Activated gamma-delta T cell treated with anti-CD3 and anti-CD28 coated beads, Interleukin-2, amount 50 U/mL, for 16 hours (primary cell): ENCODE measurements around the gene NRGN.

Experiments used
- DNase-seq: peaks from one replicate; pipeline ENCODE4 v3.0.0-alpha.2; 2020; ENCODE audit warnings: low read depth

Gene NRGN

DNA sequence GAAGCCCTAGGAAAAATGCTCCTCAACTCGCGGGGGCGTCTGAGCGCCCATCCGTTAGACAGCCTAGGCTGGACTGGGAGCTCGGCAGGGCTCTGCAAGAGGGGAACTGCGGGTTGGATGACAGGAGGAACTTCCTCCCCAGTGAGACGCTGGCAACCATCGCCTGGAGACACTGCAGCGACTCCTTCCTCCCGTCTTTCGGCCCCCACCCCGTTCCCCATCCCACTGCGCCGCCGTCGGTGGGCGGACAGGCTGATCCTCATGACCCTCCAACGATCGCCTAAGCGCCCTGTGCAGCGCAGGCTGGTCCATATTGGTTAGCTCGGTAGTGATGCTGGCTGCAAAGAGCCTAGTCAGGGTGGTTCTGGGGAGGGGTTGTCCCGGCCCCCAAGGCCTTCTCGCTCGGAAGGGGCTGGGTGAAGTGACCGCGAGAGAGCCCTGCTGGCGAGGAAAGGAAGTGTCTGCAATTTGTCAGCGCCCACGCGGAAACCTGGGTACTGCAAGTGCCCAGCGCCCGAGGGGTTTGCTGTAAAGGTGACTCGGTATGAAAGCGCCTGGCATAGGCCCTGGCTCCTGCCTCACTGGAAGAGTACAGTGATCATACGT, 638 bp downstream of the NRGN start:
- no peak for DNase-seq

DNA sequence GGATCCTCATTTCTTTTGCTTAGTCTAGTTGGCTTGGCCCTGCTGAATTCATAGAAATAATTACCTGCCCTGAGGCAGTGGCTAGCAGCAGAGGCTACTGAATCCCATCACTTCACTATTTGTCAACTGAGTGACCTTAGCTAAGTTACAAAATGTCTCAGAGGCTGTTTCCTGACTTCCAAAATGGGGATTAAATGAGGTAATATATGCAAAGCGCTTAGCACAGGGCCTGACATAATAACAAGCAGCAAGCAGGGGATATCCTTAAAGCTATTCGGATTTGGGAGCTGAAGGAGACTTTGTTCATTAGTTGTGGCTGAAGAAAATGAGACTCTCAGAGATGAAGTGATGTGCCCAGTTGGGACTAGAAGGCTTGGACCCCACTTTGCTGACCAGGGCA, 2.8 kb downstream of the NRGN start:
- no peak for DNase-seq

DNA sequence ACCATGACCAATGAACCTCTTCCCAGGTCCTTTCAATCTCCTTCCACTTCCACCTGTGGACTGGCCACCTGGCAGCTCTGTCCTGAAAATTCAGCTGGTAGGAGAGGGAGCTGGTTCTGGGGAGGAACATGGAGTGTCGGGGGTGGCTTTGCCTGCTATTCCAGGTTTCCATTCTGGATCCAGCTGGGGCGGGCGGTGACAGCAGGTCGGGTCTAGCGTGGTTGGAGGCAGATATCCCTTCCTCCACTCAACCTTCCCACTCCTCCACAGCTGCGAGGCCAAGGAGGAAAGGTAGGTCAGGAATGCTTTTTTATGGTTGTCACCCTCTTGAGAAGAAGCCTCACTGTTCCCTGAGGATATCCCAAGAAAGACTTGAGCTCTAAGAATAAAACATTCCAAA, 3.3 kb downstream of the NRGN start:
- DNase-seq = no peak

DNA sequence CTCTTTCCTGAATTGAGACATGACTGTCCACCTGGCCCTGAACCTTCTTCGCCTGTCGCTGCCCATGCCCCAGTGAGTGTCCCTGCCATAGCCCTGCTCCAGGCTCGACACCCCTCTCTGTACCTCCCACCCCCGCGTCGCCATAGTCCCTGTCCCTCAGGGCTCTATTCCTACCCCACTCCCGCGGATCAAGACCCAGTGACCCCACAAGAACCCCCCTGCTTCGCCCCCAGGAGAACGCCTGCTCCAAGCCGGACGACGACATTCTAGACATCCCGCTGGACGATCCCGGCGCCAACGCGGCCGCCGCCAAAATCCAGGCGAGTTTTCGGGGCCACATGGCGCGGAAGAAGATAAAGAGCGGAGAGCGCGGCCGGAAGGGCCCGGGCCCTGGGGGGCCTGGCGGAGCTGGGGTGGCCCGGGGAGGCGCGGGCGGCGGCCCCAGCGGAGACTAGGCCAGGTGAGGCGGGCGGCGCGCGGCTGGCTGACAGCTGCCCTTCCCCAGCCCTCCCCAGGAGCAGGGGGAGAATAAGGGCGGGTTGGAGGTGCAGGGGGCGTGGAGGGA, 5.6 kb downstream of the NRGN start:
- DNase-seq = no peak

DNA sequence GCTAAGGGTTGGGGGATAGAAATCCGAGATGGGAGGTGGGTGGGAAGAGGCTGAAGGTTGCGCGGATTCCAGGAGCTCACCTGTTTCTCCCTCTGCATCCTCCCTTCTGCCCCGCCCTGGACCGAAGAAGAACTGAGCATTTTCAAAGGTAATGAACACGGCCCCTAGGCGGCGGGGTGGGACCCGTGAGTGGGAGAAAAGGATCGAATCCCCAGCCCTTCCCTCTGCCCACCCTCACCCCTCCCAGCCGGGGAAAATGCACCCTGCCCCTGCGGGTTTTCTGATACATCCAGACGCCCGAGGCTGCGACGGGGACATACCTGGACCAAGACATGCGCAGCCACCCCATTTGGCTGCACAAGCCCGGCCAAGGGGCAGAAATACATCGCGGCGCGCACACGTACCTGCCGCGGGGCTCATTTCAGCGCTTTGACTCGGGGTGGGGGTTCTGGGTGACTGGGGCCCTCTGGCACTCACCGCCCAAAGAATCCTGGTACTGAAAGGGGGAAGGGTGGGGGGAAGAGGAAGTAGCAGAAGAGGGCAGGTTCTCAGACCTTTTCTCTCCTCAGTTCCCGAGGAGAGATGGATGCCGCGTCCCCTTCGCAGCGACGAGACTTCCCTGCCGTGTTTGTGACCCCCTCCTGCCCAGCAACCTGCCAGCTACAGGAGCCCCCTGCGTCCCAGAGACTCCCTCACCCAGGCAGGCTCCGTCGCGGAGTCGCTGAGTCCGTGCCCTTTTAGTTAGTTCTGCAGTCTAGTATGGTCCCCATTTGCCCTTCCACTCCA, 6.3 kb downstream of the NRGN start:
- no peak for DNase-seq

DNA sequence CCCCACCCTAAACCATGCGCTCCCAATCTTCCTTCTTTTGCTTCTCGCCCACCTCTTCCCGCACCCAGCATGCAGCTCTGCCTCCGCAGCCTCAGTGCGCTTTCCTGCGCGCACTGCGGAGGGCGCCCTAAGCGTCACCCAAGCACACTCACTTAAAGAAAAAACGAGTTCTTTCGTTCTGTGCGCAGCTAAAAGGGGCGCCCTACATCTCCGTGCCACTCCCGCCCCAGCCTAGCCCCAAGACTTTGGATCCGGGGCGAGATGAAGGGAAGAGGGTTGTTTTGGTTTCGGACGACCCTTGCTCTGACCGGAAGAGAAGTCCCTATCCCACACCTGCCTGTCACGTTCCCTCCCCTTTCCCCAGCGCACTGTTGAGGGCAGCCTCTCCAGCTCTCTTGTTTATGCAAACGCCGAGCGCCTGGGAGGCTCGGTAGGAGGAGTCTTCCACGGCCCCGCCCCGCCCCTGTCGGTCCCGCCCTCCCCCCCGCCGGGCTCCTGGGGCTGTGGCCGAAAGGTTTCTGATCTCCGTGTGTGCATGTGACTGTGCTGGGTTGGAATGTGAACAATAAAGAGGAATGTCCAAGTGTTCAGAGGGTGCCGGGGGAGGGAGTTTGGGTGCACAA, 7.0 kb downstream of the NRGN start:
- DNase-seq = peak; percentile 60

DNA sequence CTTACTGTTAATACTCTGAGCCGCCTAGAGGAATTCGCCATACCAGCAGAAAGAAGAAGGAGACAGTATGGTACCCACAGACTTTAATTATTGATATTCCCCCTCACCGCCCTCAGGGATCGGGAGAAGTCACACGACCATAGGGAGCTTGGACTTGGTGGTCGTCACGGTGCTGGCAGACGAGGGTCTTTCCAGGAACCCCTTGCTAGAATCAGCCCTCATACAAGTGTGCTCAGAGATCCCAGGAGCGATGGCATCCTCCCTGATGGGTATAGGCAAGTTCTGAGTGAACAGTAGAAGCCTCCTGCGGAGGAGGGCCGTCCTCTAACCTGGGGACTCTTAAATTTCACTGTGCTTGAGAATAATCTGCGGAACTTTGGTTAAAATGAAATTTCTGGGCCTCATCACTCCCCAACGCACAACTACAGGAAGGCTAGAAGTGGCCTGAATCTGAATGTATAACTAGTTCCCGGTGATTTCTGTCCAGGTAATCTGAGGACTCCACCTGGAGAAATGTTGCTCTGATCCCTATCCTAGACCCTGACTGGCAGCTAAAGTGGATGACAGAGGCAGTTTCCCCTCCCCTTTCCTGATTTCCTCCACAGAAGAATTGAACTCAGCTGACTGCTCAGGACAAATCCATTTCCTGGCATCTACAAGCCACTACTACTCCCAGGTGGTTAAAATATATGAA, 7.8 kb downstream of the NRGN start:
- no peak for DNase-seq

DNA sequence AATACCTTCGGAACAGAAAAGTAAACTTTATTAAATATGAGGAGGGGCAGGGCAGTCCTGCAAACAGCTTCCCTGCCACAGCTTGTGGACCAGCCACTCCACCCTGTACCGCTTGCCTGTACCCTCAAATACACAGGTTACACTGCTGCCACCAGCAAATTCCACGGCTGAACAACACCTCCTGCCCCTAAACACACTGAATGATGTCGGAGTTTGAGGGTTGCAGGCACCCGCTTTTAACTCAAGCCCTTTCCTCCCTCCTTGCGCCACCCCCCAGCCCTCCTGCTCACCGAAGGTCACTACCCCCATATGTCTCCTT, 8.3 kb downstream of the NRGN start:
- no peak for DNase-seq

DNA sequence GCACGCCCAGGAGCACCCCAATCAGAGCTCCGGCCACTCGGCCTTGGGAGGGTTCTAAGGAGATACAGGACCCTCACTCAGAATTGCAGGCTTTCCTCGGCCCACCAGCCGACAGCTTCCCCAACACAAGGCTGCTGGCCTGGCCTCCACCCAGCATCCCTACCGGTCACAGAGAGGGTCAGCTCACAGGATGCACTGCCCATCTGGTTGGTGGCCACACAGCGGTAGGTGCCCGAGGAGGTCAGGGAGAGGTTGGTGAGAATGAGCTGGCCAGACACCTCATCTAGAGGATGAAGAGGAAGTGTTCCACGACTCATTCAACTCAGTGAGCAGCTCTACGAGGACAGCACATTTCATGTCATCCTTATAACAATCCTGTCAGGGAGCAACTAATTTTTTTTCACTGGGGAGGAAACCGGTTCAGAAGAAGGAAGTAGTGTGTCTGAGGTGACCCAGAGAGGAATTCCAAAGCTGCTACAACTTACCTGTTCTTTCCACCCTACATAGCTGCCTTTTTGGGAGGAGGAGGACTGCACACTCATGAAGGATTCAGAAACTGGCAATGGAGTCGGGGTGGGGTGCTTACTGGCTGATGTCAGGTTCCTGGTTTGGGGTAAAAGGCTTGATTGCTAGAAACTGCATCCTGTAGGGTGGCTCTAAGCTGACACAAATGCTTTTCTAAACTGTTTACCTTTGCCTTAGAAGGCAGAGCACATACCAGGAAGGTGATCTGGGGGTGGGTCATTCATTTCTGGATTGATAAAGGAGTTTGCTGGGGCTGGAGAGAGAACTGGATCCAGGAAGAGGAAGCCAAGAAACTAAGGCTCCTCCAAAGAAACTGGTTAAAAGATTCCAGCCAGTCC, 9.0 kb downstream of the NRGN start:
- no peak for DNase-seq

DNA sequence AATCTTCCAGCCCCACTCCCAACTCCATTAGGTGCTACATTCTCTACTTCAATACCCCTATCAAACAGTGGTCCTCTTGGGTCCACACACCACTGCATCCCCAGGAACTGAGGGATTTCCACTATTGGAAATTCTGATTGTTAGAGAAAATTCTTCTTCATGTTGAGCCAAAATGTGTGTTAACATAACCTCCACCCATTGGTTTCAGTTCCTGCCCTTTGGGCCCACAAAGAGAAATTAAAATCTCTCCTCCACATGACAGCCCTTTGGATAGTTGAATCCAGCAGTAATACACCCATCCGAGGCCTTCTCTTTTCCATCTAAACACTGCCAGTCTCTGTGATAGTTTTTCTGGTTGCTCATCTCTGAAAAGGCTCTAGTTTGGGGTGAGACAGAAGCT, 10.2 kb downstream of the NRGN start:
- DNase-seq = no peak

DNA sequence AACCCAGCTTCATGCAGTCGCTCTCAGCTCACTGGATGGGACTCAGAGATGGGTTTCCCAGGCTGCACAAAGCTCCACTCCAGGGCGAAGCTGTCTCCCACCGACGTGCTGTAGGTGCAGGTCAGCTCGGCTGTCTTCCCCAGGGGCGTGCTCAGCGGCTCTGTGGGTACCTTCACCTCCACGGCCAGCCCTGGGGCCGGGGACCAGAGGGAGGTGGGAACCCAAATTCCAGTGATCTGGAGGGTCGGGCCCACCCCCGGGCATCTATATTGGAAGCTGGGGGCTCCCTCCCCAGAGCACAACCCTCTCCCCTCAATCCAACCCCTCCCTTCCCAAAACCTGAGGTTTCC, 11.6 kb downstream of the NRGN start:
- DNase-seq = no peak

DNA sequence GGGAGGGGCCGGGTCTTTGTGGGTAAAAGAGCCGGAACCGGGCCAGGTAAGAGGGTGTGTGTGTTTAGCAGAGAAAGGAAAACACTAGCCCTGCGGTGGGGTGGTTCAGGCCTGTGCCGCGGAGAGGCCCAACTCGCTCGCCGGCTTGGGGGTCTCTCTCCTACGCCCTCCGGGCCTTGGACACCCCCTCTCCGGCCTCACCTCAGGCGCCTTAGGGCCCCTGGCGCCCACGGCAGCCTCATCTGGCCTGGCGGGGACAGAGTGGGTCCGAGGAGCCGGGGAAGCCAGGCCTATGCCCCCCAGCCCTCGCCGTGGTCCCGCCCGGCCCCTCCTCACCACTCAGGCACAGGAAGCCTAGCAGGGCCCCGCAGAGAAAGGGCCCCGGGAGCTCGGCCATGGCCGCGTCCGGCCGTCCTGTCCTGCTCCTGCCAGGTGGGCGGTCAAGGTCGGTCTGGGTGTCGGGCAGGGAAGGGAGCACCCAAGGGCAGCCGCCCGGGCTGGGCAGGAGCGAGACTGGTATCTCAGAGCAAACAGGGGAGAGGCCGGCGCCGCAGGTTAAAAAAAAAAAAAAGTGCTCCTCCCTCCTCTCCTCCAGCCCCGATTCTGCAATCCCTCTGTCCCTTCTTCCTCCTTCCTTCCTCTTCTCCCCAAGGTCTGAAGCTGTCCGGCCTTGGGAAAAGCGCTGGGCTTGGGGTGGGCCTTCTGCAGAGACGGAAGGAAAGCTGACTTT, 12.2 kb downstream of the NRGN start, which contains the start of gene VSIG2:
Gene VSIG2, minus strand, starts transcription at position 515 of the 730 bp plus-strand sequence. Its CDS starts 118 bp downstream, at position 397.
- no peak for DNase-seq

DNA sequence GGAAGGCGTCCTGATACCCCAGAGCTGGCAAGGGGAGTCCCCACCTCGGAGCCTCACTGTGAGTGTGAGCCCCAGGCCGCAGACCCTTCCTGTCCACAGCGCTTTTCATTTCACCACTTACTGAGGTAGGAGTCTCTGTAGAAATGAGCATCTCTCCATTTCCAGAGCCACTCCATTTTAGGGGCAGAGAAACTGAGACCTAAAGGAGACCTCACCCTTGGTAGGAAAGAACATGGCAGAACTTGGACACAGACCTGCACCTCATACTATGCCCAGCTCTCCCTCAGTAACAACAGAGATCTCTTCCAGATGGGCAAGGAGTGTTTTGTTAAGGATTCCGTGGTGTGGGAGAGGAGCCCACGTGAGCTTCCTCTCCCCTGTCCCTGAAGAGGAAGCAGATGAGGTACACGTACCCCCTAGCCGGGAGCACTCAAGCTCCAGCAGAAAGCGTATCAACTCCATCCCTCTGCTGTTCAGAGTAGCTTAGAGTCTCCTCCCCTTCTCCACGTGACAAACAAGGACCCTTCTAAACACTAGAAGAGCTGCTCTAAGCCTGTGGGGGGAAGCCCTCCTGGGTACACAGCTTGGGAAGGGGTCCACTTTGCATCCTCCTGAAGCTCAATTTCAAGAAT, 12.8 kb downstream of the NRGN start:
- no peak for DNase-seq

DNA sequence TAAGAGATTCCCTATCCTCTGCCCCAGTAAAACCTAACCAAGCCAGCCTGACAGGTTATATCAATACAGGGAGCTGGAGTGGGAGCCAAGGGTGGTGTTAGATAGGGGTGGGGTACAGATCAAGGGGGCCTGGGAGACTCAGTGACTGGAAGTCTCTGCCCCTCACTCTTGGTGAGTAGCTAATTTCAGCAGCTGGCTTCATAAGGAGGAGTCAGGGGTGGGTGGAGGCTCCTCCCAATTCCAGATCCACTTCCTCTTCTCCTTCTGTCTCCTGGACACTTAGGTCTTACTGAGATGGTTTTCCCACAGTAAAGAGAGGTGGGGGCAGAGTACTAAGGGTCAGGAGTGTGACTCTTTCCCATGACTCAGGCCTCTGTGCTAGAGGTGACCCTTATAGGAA, 13.5 kb downstream of the NRGN start:
- no peak for DNase-seq

DNA sequence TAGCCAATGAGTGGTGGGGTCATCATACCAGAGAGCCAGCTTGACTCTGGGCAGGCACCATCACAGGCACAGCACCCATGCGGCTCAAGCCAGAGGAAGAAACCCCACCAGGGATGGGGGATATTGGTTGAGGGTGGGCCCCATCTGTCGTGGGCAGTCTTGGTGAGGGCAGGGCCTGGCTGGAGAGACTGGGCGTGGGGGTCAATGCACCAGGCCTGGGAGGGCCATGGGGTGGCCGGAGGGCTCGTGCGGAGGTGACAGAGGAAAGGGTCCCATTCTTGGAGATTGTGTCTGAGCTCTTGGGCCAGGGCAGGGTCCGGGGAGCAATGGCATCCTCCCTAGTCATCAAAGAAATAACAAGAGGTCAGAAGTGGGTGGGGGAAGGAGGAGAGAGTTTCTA, 13.9 kb downstream of the NRGN start:
- no peak for DNase-seq

DNA sequence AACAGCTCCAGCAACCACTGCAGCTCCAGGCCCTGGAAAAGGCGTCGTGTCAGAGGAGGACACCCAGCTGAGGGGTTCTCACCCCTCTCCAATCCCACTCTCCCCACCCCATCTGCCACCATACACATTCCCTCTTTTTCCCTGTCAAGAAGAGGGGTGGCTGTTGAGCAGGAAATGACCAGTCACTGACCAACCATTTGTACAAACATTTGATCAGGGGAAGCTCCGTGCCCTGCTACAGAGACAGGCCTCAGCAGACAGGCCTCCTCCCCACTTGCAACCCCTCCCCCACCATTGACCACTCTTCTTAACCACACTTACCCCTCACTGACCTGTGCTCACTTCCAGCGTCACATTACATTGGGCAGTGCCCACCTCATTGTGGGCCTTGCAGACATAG, 14.6 kb downstream of the NRGN start:
- DNase-seq = no peak

DNA sequence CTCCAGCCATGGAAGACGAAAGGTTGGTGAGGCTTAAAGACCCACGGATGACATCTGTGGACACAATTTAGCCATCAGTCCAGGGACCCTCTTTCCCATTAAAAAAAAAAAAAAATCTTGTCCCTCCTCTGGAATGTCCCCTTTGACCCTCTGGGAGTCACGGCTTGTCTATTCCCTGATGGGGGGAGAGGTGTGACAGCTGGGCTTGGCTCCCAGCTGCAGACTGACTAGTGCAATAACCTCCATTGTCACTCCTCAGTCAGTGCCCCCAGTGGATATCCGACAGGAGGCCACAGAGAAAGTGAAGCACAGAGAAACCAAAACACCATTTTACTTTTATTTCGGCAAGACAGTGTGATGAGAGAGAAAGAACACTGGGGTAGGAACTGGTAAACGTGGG, 15.0 kb downstream of the NRGN start:
- DNase-seq = no peak

DNA sequence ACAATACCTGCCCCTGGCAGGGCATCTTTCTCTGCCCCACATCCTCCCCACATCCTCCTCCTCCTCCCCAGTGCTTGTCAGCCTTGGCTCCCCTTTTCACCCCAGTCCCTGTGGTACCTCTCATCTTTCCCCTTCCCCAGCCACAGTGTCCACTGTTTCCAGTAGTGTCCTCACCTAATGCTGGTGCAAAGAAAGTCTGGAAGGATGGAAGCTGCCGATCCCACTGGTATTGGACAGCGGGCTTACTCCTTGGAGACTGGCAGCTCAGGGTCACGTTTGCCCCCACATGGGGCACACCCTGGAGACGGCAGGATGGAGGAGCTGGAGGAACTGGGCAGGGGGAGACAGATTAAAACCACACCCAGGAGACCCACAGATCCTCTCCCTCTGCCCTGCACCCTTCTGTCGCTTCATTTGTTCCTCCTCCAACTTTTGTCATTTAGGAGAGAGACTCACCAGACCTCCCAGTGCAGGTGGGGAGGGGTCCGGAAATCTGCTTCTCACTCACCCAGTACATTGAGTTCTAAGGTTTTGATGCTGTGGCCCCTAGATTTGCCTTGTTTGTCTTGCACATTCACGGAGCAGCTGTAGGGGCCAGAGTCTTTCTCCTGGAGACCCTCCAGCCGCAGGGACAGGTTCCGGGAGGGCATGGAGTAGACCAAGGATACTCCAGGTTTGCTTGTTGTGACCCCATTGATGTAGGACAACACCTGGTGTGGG, 16.5 kb downstream of the NRGN start:
- DNase-seq = no peak

DNA sequence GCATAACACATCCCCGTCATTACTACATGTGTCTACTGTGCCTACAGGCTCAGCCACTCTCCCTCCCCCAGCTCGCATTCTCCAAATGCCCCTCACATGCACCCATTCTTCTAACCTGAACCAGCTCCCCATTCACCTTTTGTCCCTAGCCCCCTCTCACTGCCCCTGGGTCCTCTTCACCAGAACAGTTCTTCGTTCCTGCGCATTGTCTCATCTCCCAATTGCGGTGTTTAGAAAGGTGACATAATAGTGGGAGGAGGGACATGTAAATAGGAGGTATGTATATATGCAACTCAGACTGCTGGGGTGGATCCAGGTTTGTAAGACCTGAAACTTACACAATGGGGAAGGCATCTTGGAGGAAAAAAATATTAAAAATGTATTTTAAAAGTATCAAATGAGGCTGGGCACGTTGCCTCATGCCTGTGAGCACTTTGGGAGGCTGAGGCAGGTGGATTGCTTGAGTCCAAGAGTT, 17.0 kb downstream of the NRGN start:
- DNase-seq = no peak

DNA sequence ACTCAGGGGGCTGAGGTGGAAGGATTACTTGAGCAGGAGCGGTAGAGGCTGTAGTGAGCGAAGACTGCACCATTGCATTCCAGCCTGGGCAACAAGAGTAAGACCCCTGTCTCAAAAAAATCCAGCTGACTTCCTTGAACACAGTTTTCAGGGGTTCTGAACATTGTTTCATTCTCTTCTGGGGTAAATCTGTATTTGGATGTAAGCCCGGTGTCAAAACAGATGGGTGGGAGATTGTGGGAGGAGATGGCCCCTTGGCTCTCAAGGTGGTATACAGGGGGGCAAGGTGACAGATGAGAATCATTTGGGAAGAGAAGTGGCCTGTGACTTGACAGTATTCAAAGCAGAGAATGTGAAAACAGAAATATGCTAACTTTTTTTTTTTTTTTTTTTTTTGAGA, 17.6 kb downstream of the NRGN start:
- no peak for DNase-seq
